HCT116 (cell line): Measurements from ENCODE around the gene TENM4. TPM values are rescaled to one million over a fixed set of nuclear protein-coding genes. Genes with fewer than 3 reads are reported as not detected.

Source experiments
- ATAC-seq: fragments of 200-7000 bp; cut with Tn5 transposase; 2 replicates; pipeline ENCODE4 v1.9.1; 2020; ENCODE audit warnings: mild to moderate bottlenecking, moderate library complexity
- BruUV-seq: library from RNA; stranded (reverse); fragments of 400-500 nt; replicated peaks from 2 replicates; lab custom pipeline; 2021; lab: Mats Ljungman, UMichigan
- CTCF ChIA-PET: fragments of 300-600 bp; sonication (Branson Sonifier 250); formaldehyde crosslinking; loops from one replicate; lab custom pipeline; 2021; ENCODE audit warnings: antibody characterized with exemption; lab: Charles Lee
- POLR2A ChIA-PET: fragments of 300-600, 350-600 bp; sonication (Branson Sonifier 250); formaldehyde crosslinking; loops from one replicate; lab custom pipeline; 2021; ENCODE audit warnings: antibody characterized with exemption; lab: Charles Lee
- RAD21 ChIA-PET, 2 experiments: fragments of 300-600 bp; sonication (Branson Sonifier 250); formaldehyde crosslinking; loops; one replicate each; lab custom pipeline; 2023; ENCODE audit warnings: low total read pairs in 2 of 2; ENCODE audit not compliant: uncharacterized antibody in 2 of 2, unreplicated experiment in 2 of 2, low non-redundant PET in 1 of 2; lab: Charles Lee
- DNase-seq: peaks from one replicate; pipeline ENCODE4 v3.0.0-alpha.2; 2010; ENCODE audit warnings: low read depth, low spot score
- H2AFZ ChIP-seq: fragments of 200-600 bp; shearing (Covaris generic), sonication (generic); 2 replicates; pipeline ENCODE4 v1.6.1; 2017; ENCODE audit warnings: low read depth, mixed run types, mixed read lengths, antibody characterized with exemption, low read length; ENCODE audit not compliant: poor library complexity, severe bottlenecking
- H3K27ac ChIP-seq: 2 replicates; pipeline ENCODE4 v1.5.1; 2012; ENCODE audit warnings: low read depth, low read length
- H3K27me3 ChIP-seq: fragments of 200-600 bp; sonication (generic); 2 replicates; pipeline ENCODE4 v1.6.1; 2016; ENCODE audit warnings: mixed run types, low read length, mixed read lengths; ENCODE audit not compliant: insufficient read depth
- H3K36me3 ChIP-seq, 2 experiments: fragments of 200-500 bp in 1 of 2; fragments of 200-600 bp in 1 of 2; sonication (Bioruptor generic) in 1 of 2; sonication (generic) in 1 of 2; 2 replicates each; pipeline versions ENCODE4 v1.5.1 to v1.6.1; 2014 to 2016; ENCODE audit warnings: low read length in 2 of 2, inconsistent platforms in 1 of 2, mixed read lengths in 1 of 2, mixed run types in 1 of 2; ENCODE audit not compliant: insufficient read depth in 2 of 2, control insufficient read depth in 1 of 2
- H3K4me1 ChIP-seq, 2 experiments: fragments of 200-600 bp in 1 of 2; sonication (generic) in 1 of 2; 2 replicates each; pipeline versions ENCODE4 v1.5.1 to v1.6.1; 2012 to 2017; ENCODE audit warnings: low read length in 2 of 2, inconsistent platforms in 1 of 2, mild to moderate bottlenecking in 1 of 2, mixed read lengths in 1 of 2, mixed run types in 1 of 2, moderate library complexity in 1 of 2; ENCODE audit not compliant: insufficient read depth in 2 of 2, control insufficient read depth in 1 of 2
- H3K4me2 ChIP-seq: fragments of 200-600 bp; sonication (generic); 2 replicates; pipeline ENCODE4 v1.6.1; 2017; ENCODE audit warnings: mixed run types, low read length, mixed read lengths
- H3K4me3 ChIP-seq, 2 experiments: fragments of 200-600 bp in 1 of 2; sonication (generic) in 1 of 2; replicated peaks in 1 of 2; 2 replicates each; pipeline ENCODE4 v1.5.1; 2011 to 2016; ENCODE audit warnings: low read length in 2 of 2, control low read depth in 1 of 2, low read depth in 1 of 2, mild to moderate bottlenecking in 1 of 2, mixed read lengths in 1 of 2, mixed run types in 1 of 2
- H3K79me2 ChIP-seq: fragments of 200-600 bp; sonication (generic); 2 replicates; pipeline ENCODE4 v1.6.1; 2017; ENCODE audit warnings: mild to moderate bottlenecking, mixed run types, low read length, moderate library complexity, mixed read lengths; ENCODE audit not compliant: insufficient read depth
- H3K9ac ChIP-seq: fragments of 200-600 bp; sonication (generic); 2 replicates; pipeline ENCODE4 v1.6.1; 2016; ENCODE audit warnings: low read length, mixed read lengths
- H3K9me2 ChIP-seq: fragments of 200-600 bp; sonication (generic), shearing (Covaris generic); 2 replicates; pipeline ENCODE4 v1.6.1; 2017; ENCODE audit warnings: mixed run types, mild to moderate bottlenecking, moderate library complexity; ENCODE audit not compliant: insufficient read depth
- H3K9me3 ChIP-seq, 2 experiments: fragments of 200-500 bp in 1 of 2; fragments of 200-600 bp in 1 of 2; sonication (Bioruptor generic) in 1 of 2; sonication (generic) in 1 of 2; 2 replicates each; pipeline ENCODE4 v1.6.1; 2014 to 2017; ENCODE audit warnings: low read length in 2 of 2, mixed read lengths in 2 of 2, inconsistent platforms in 1 of 2, low read depth in 1 of 2, mild to moderate bottlenecking in 1 of 2, mixed run types in 1 of 2, moderate library complexity in 1 of 2; ENCODE audit not compliant: control insufficient read depth in 1 of 2, insufficient read depth in 1 of 2
- H4K20me1 ChIP-seq: fragments of 200-600 bp; sonication (generic), shearing (Covaris generic); 2 replicates; pipeline ENCODE4 v1.6.1; 2017; ENCODE audit warnings: mixed run types, mild to moderate bottlenecking, moderate library complexity; ENCODE audit not compliant: insufficient read depth
- CBX3 ChIP-seq: IDR thresholded peaks from 2 replicates; pipeline ENCODE4 v1.6.1; 2012; ENCODE audit warnings: low read depth
- CEBPB ChIP-seq: IDR thresholded peaks from 2 replicates; pipeline ENCODE4 v1.6.1; 2012; ENCODE audit warnings: low read depth
- EGR1 ChIP-seq: IDR thresholded peaks from 2 replicates; pipeline ENCODE4 v1.6.1; 2012; ENCODE audit warnings: low read depth
- EZH2 ChIP-seq: fragments of 200-600 bp; sonication (generic); IDR thresholded peaks from 2 replicates; pipeline ENCODE4 v1.6.1; 2017; ENCODE audit warnings: antibody characterized with exemption, mixed run types
- FOSL1 ChIP-seq: IDR thresholded peaks from 2 replicates; pipeline ENCODE4 v1.6.1; 2012; ENCODE audit warnings: low read depth
- POLR2AphosphoS5 ChIP-seq: IDR thresholded peaks from 2 replicates; pipeline ENCODE4 v1.6.1; 2011; ENCODE audit warnings: mild to moderate bottlenecking, low read depth, low read length, moderate library complexity
- RAD21 ChIP-seq: IDR thresholded peaks from 2 replicates; pipeline ENCODE4 v1.6.1; 2012; ENCODE audit warnings: low read depth, mild to moderate bottlenecking
- SIN3A ChIP-seq: IDR thresholded peaks from 2 replicates; pipeline ENCODE4 v1.6.1; 2012; ENCODE audit warnings: low read depth
- TCF7L2 ChIP-seq: IDR thresholded peaks from 2 replicates; pipeline ENCODE4 v1.7.0; 2011; ENCODE audit warnings: borderline replicate concordance, inconsistent platforms; ENCODE audit not compliant: insufficient read depth, insufficient read length; ENCODE audit errors: extremely low read depth
- YY1 ChIP-seq: IDR thresholded peaks from 2 replicates; pipeline ENCODE4 v1.6.1; 2011; ENCODE audit warnings: low read length, low read depth, moderate library complexity, mild to moderate bottlenecking; ENCODE audit not compliant: insufficient replicate concordance; ENCODE audit errors: extremely low read depth
- ZFX ChIP-seq: fragments of 450-650 bp; IDR thresholded peaks from 2 replicates; pipeline ENCODE4 v1.6.1; 2017
- ZNF274 ChIP-seq: fragments of 200-500 bp; sonication (Bioruptor generic); IDR thresholded peaks from 2 replicates; pipeline ENCODE4 v1.6.1; 2014; ENCODE audit warnings: mild to moderate bottlenecking, low read depth, low read length, inconsistent platforms
- intact Hi-C: fragments of 100-400 bp; cut with micrococcal nuclease; formaldehyde crosslinking; loops from 2 replicates; pipeline ENCODE4 v1.10.0; 2022
- total RNA-seq: library from RNA; stranded (reverse); gene quantifications from one replicate; pipeline ENCODE4 v1.2.1, GENCODE V29; 2021; ENCODE audit not compliant: unreplicated experiment
- TF ChIP-seq, protein P1 (sequence below): IDR thresholded peaks from 2 replicates; pipeline ENCODE4 v1.6.1; 2012
- TF ChIP-seq, protein P2 (sequence below), 3 experiments: fragments of 200-600 bp in 1 of 3; sonication (generic) in 1 of 3; IDR thresholded peaks in 2 of 3; conservative IDR thresholded peaks in 1 of 3; 2 replicates each; pipeline ENCODE4 v1.5.1; 2012 to 2017; ENCODE audit warnings: low read depth in 2 of 3, low read length in 2 of 3, antibody characterized with exemption in 1 of 3, borderline replicate concordance in 1 of 3, control low read depth in 1 of 3, mild to moderate bottlenecking in 1 of 3, mixed read lengths in 1 of 3, mixed run types in 1 of 3, moderate library complexity in 1 of 3; ENCODE audit not compliant: insufficient read depth in 1 of 3

TENM4 gene
- total RNA-seq, 1 experiment from 2014 or later, result 0.05 TPM

- no peak for DNase-seq
- H3K9ac ChIP-seq, result no peak overlapping the region
- H3K27ac ChIP-seq, result no peak overlapping the region
- no peak overlapping the region for H2AFZ ChIP-seq
- H3K4me1 ChIP-seq, result no peaks in the 10 kb centered on the region
- no peaks in the 10 kb centered on the region for H3K79me2 ChIP-seq
- no peak for ATAC-seq
- intact Hi-C loops, result no loop called here
- no peaks in the 10 kb centered on the region for H4K20me1 ChIP-seq
- H3K9me2 ChIP-seq, result no peaks in the 10 kb centered on the region
- H3K27me3 ChIP-seq, result peaks cover 18% of the 10 kb centered on the region
- no peaks in the 10 kb centered on the region for H3K9me3 ChIP-seq
- CTCF ChIA-PET, result no interaction called here
- no peak overlapping the region for H3K4me2 ChIP-seq
- no peak overlapping the region for H3K4me3 ChIP-seq
- no peak for TF ChIP-seq CBX3
- TF ChIP-seq, protein P1, sequence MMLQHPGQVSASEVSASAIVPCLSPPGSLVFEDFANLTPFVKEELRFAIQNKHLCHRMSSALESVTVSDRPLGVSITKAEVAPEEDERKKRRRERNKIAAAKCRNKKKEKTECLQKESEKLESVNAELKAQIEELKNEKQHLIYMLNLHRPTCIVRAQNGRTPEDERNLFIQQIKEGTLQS, result no peak
- TF ChIP-seq RAD21, result no peak
- TF ChIP-seq FOSL1, result no peak
- TF ChIP-seq POLR2AphosphoS5, result no peak
- no peak for TF ChIP-seq EGR1
- TF ChIP-seq EZH2, result no peak
- no peak for TF ChIP-seq ZFX
- TF ChIP-seq CEBPB, result no peak
- TF ChIP-seq TCF7L2, result no peak
- no peak for TF ChIP-seq YY1
- TF ChIP-seq, protein P2, sequence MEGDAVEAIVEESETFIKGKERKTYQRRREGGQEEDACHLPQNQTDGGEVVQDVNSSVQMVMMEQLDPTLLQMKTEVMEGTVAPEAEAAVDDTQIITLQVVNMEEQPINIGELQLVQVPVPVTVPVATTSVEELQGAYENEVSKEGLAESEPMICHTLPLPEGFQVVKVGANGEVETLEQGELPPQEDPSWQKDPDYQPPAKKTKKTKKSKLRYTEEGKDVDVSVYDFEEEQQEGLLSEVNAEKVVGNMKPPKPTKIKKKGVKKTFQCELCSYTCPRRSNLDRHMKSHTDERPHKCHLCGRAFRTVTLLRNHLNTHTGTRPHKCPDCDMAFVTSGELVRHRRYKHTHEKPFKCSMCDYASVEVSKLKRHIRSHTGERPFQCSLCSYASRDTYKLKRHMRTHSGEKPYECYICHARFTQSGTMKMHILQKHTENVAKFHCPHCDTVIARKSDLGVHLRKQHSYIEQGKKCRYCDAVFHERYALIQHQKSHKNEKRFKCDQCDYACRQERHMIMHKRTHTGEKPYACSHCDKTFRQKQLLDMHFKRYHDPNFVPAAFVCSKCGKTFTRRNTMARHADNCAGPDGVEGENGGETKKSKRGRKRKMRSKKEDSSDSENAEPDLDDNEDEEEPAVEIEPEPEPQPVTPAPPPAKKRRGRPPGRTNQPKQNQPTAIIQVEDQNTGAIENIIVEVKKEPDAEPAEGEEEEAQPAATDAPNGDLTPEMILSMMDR (IDR thresholded peaks at IDR 0.05 in 2 of 3, conservative IDR thresholded peaks at IDR 0.05 in 1 of 3; ENCODE audit: borderline replicate concordance in 1 of 3, insufficient read depth in 1 of 3, low read depth in 2 of 3, low read length in 2 of 3), result no peak
- TF ChIP-seq ZNF274, result no peak
- no peak for TF ChIP-seq SIN3A
- H3K36me3 ChIP-seq, result no peaks in the 10 kb centered on the region
- POLR2A ChIA-PET, result no interaction called here
- no TSS peak for BruUV-seq
- RAD21 ChIA-PET, result no interaction called here
Observed at GRCh38 chr11:78938036-78938435, 502.8 kb downstream of the TENM4 start.
